Heart left ventricle (tissue), 16 donors: ENCODE data around the gene PTCRA. TPM values are rescaled to one million over a fixed set of nuclear protein-coding genes. Genes with fewer than 3 reads are reported as not detected.
"Not testable (repeated sequence)": the region's sequence is repeated elsewhere in the genome, so short reads cannot be mapped to it uniquely, and the experiment has no call there.

Source experiments
- ATAC-seq, 4 donors: fragments of 200-7000 bp; cut with Tn5 transposase; one replicate each; pipeline ENCODE4 v1.9.1; 2020 to 2022; ENCODE audit warnings: moderate library complexity in 4 of 4, mild to moderate bottlenecking in 3 of 4, moderate number of reproducible peaks in 1 of 4
- DNase-seq, 5 donors: peaks; one replicate each; pipeline ENCODE4 v3.0.0-alpha.2; 2020
- H3K27ac ChIP-seq, 12 donors: fragments of 200-600 bp; sonication (generic) in 4 of 12; one replicate each; pipeline versions ENCODE4 v1.5.0 to v1.8.0; 2016 to 2022; ENCODE audit warnings: mild to moderate bottlenecking in 2 of 12
- H3K27me3 ChIP-seq, 9 donors: fragments of 200-600 bp; sonication (generic) in 2 of 9; one replicate each; pipeline versions ENCODE4 v1.5.1 to v1.8.0; 2016 to 2022; ENCODE audit warnings: mild to moderate bottlenecking in 3 of 9
- H3K36me3 ChIP-seq, 9 donors: fragments of 200-600 bp; sonication (generic) in 2 of 9; one replicate each; pipeline versions ENCODE4 v1.5.0 to v1.8.0; 2018 to 2022; ENCODE audit warnings: mild to moderate bottlenecking in 2 of 9
- H3K4me1 ChIP-seq, 12 donors: fragments of 200-600 bp; sonication (generic) in 4 of 12; one replicate each; pipeline versions ENCODE4 v1.5.0 to v1.8.0; 2016 to 2022; ENCODE audit warnings: mild to moderate bottlenecking in 3 of 12
- H3K4me3 ChIP-seq, 12 donors: fragments of 200-600 bp; sonication (generic) in 4 of 12; one replicate each; pipeline versions ENCODE4 v1.5.0 to v1.8.0; 2017 to 2022; ENCODE audit warnings: mild to moderate bottlenecking in 9 of 12, moderate library complexity in 4 of 12
- H3K9me3 ChIP-seq, 12 donors: fragments of 200-600 bp; sonication (generic) in 4 of 12; one replicate each; pipeline versions ENCODE4 v1.5.0 to v1.8.0; 2016 to 2022; ENCODE audit warnings: mild to moderate bottlenecking in 1 of 12
- POLR2A ChIP-seq, 2 donors: fragments of 450-650 bp; IDR thresholded peaks; one replicate each; pipeline ENCODE4 v1.6.1; 2017; ENCODE audit warnings: antibody characterized with exemption in 2 of 2, mild to moderate bottlenecking in 2 of 2, moderate library complexity in 2 of 2
- WGBS, 4 donors: extraction: QIAGEN DNeasy Blood & Tissue Kit in 2 of 4; methylation state at CpG; one replicate each; pipeline versions ENCODE4 v1.1.5 to v1.1.7; 2013 to 2018; 5-methylcytosine and 5-hydroxymethylcytosine counted together
- intact Hi-C, 10 donors: fragments of 100-400 bp; cut with DNase I; formaldehyde crosslinking; loops; one replicate each; pipeline versions ENCODE4 v1.11.1 to v1.14.2; 2022
- polyA plus RNA-seq, 2 donors: library from polyadenylated mRNA; stranded (reverse); fragments of 200-250 nt; gene quantifications; one replicate each; pipeline ENCODE4 v1.2.3, GENCODE V29; 2013
- total RNA-seq, 9 donors: library from RNA; depleted of rRNA in 2 of 9; stranded (reverse); fragments of >200 nt in 2 of 9; fragmentation: NEBNext Ultra II Directional in 3 of 9; extraction: Animal tissue kit (Norgen Biotek cat#: 25700) in 3 of 9; gene quantifications; one replicate each; pipeline versions ENCODE4 v1.1.0 to v1.2.4, GENCODE V29; 2016 to 2023
- TF ChIP-seq, protein P1 (sequence below), 12 donors: fragments of 200-600 bp; sonication (generic) in 4 of 12; IDR thresholded peaks; one replicate each; pipeline versions ENCODE4 v1.5.0 to v1.8.0; 2018 to 2022; ENCODE audit warnings: antibody characterized with exemption in 12 of 12, mild to moderate bottlenecking in 5 of 12
- donor health status: ischemic (EF 13 %, LVEDD 7.1; RV severe dilation, severe dysfunction).
- donor health status: healthy with polysubstance abuse.
- donor health status: DM: no; HTN: yes; CAD: no.
- donor health status: DM: no; HTN: no; CAD: no.
- donor health status: ischemic (EF 25% LVEDD 6.9; RV normal size, moderate dysfunction).
- donor health status: ischemic (EF 25% LVEDD 5.7; RV mildly dilated, moderate dysfunction).
- donor health status: healthy.
- donor health status: DM: yes; HTN: yes; CAD: no.
- donor health status: ischemic (EF 35%, LVEDD 5.7; RV mildly dilated, moderate dysfunction).
- donor health status: nonischemic (EF 11% LVEDD 7.7; RV severe dilation, severe dysfunction).
- donor health status: DM: yes; HTN: yes; CAD: no.
- donor health status: PGD.
- donor health status: ischemic (EF 29% LVEDD 5.4; RV normal size, mild dysfunction).
- donor health status: nonischemic (EF 23%, LVEDD 6.1; RV moderate dilation, normal function).

PTCRA gene
- total and polyA plus RNA-seq, 11 donors, result 1.7 TPM; not detected in 10

DNA sequence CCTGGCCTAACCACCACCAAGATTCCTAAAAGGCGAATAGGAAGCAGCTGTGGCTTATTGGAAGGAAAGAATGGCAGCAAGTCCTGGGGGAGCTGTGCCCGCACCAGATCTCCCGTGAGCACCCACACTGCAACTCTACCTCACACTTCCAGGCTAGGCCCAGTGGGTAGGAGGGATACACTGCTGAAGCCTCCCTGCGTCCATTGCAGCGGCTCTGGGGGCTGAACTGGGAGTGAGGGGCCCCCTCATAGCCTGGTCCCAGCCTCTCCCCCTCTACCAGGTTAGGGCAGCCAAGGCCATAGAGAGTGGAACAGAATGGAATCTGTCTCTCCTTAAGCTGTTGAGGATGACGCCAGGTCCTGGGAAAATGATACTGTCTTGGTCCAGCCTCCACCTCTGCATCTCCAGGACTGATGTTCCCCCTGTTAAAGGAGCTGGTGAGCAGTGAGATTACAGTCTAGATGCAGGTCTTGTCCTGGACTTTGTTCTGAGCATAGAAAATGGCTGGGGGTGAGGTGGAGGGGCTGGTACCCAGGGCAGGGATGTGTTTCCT lies 24.7 kb downstream of the PTCRA start:
- intact Hi-C loops, result no loop called here
- Histone ChIP-seq H3K27ac (no peak overlapping the region), H3K36me3 (peaks cover 0 to 87% (median 44%) of the 10 kb centered on the region in 9 donors), H3K9me3 (no peaks in the 10 kb centered on the region), H3K4me3 (no peak overlapping the region), H3K4me1 (peaks cover 0 to 10% (median 0%) of the 10 kb centered on the region in 12 donors), H3K27me3 (no peaks in the 10 kb centered on the region)
- TF ChIP-seq, protein P1, sequence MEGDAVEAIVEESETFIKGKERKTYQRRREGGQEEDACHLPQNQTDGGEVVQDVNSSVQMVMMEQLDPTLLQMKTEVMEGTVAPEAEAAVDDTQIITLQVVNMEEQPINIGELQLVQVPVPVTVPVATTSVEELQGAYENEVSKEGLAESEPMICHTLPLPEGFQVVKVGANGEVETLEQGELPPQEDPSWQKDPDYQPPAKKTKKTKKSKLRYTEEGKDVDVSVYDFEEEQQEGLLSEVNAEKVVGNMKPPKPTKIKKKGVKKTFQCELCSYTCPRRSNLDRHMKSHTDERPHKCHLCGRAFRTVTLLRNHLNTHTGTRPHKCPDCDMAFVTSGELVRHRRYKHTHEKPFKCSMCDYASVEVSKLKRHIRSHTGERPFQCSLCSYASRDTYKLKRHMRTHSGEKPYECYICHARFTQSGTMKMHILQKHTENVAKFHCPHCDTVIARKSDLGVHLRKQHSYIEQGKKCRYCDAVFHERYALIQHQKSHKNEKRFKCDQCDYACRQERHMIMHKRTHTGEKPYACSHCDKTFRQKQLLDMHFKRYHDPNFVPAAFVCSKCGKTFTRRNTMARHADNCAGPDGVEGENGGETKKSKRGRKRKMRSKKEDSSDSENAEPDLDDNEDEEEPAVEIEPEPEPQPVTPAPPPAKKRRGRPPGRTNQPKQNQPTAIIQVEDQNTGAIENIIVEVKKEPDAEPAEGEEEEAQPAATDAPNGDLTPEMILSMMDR (IDR thresholded peaks at IDR 0.05), result no peak
- TF ChIP-seq POLR2A (IDR thresholded peaks at IDR 0.05), result no peak
- ATAC-seq (no peak), DNase-seq (no peak)
- 93 to 100% (median 95%) methylated on average over 4 to 6 of the region's 6 CpGs for WGBS, 4 donors

DNA sequence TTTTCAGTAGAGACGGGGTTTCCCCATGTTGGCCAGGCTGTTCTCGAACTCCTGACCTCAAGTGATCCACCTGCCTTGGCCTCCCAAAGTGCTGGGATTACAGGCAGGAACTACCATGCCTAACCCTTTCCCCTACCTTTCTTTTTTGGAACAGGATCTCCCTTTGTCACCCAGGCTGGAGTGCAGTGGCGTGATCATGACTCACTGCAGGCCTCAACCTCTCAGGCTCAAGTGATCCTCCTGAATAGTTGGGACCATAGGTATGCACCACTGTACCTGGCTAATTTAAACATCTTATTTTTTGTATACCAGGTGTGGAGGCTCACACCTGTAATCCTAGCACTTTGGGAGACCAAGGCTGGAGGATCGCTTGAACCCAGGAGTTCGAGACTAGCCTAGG lies 25.5 kb downstream of the PTCRA start:
- H3K4me3 ChIP-seq, H3K9me3 ChIP-seq, ATAC-seq, H3K27ac ChIP-seq, intact Hi-C loops, H3K27me3 ChIP-seq, DNase-seq: not testable (repeated sequence)
- 96 to 99% (median 98%) methylated on average over 5 of the region's 5 CpGs for WGBS, 4 donors
- Histone ChIP-seq H3K36me3 (peaks cover 0 to 79% (median 36%) of the 10 kb centered on the region in 9 donors), H3K4me1 (peaks cover 0 to 10% (median 0%) of the 10 kb centered on the region in 12 donors)

DNA sequence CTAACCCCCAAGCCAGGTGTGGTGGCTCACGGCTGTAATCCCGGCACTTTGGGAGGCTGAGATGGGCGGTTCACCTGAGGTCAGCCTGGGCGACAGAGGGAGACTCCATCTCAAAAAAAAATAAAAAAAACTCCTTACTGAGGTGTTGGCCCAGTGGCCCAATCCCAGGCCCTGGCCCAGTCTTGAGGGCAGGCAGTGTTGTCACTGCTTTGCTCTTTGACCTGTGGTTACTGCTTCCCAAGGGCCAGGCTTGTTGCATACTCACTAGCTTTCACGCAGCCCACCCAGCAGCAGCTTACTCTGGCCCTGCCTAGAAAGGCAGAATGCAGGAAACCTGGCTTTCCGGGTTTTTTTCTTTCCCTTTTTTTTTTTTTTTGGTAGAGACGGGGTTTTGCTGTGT lies 26.6 kb downstream of the PTCRA start:
- ATAC-seq (no peak), DNase-seq (no peak)
- H3K9me3 ChIP-seq, result no peaks in the 10 kb centered on the region
- intact Hi-C loops, result no loop called here
- TF ChIP-seq, protein P1 (IDR thresholded peaks at IDR 0.05), result no peak
- TF ChIP-seq POLR2A (IDR thresholded peaks at IDR 0.05), result no peak
- H3K36me3 ChIP-seq, result peaks cover 0 to 69% (median 28%) of the 10 kb centered on the region in 9 donors
- H3K4me1 ChIP-seq, result peaks cover 0 to 10% (median 0%) of the 10 kb centered on the region in 12 donors
- H3K4me3 ChIP-seq, result no peak overlapping the region
- no peak overlapping the region for H3K27ac ChIP-seq
- no peaks in the 10 kb centered on the region for H3K27me3 ChIP-seq
- WGBS, 4 donors, result 84 to 87% (median 84%) methylated on average over 7 of the region's 7 CpGs

DNA sequence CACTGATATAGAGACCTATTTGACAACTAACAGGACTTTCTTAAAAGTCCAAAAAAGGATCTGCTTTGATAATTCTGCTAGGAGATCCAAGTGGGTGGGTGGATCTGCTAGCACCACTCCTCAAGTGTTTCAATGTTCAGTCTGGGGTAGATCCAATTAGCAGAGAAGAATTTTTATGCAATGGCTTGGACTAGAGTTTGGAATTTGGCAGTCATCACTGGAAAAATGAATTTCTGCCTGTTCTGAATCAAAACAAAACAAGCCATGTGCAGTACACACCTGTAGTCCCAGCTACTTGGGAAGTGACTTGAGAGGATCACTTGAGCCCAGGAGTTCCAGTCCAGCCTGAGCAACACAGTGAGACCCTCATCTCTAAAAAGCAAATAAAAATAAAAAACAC lies 32.1 kb downstream of the PTCRA start:
- TF ChIP-seq, protein P1 (IDR thresholded peaks at IDR 0.05), result no peak
- TF ChIP-seq POLR2A (IDR thresholded peaks at IDR 0.05), result no peak
- H3K36me3 ChIP-seq, result peaks cover 0 to 27% (median 3%) of the 10 kb centered on the region in 9 donors
- no peak for DNase-seq
- H3K4me3 ChIP-seq, result no peak overlapping the region
- ATAC-seq, result peak in 1 of 4 donors; percentile 20
- H3K27me3 ChIP-seq, result no peaks in the 10 kb centered on the region
- peaks cover 0 to 4% (median 0%) of the 10 kb centered on the region in 12 donors for H3K4me1 ChIP-seq
- H3K9me3 ChIP-seq, result no peaks in the 10 kb centered on the region
- no peak overlapping the region for H3K27ac ChIP-seq
- intact Hi-C loops, result no loop called here

DNA sequence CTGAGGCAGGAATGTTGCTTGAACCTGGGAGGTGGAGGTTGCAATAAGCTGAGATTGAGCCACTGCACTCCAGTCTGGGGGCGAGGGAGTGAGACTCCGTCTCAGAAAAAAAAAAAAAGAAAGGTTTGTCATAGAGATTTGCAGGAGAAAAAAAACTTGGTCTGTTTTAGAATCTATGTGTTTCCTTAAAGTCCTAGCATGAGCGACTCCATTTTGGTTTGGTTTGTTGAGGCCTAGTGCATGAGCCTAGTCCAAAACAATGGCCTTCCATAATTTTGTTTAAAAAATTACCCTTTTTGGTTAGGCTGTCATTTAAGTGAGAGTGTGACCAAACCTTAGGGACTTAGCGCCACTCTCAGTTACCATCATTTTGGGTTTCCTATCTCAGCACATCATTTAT lies 36.5 kb downstream of the PTCRA start:
- Histone ChIP-seq H3K4me3 (no peak overlapping the region), H3K36me3 (peaks cover 0 to 5% (median 0%) of the 10 kb centered on the region in 9 donors), H3K27ac (no peak overlapping the region), H3K4me1 (peaks cover 0 to 4% (median 0%) of the 10 kb centered on the region in 12 donors), H3K9me3 (no peaks in the 10 kb centered on the region), H3K27me3 (no peaks in the 10 kb centered on the region)
- ATAC-seq, result no peak
- intact Hi-C loops, result no loop called here
- no peak for DNase-seq
- WGBS, 4 donors, result 89 to 96% (median 94%) methylated on average over 4 of the region's 4 CpGs
- no peak for TF ChIP-seq POLR2A (IDR thresholded peaks at IDR 0.05)
- TF ChIP-seq, protein P1 (IDR thresholded peaks at IDR 0.05), result no peak

DNA sequence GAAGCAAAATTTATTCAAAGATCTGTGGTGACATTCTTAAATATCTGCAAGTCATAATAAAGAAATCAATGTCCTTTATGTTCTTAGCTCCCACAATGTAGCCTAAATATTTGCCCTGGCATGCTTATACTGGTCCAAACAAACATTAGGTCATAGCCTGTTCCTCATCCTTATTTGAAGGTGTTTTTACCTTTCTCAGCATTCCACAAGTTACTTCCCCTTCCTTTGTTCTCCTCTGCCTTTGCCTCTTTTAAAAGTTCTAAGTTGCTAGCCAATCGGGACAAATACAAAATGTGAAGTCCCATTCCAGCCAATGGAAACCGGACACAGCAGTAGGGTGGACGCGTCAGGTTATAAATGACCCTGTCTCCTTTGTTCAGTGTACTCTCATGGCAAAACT lies 38.6 kb downstream of the PTCRA start:
- WGBS, 4 donors, result 90 to 96% (median 91%) methylated on average over 4 of the region's 4 CpGs
- intact Hi-C loops, result not testable (repeated sequence)

More for the DNA sequence above, 38.6 kb downstream of the PTCRA start:
- DNase-seq, H3K27me3 ChIP-seq, ATAC-seq, H3K4me3 ChIP-seq, H3K27ac ChIP-seq, H3K4me1 ChIP-seq, H3K9me3 ChIP-seq, H3K36me3 ChIP-seq: not testable (repeated sequence)
